ENCODE measurements around the gene ACE2.

The ACE2 gene

GRCh38 chrX:15606136-15606535, 5.4 kb upstream of the ACE2 start:
- TF ChIP-seq CTCF (IDR thresholded peaks at IDR 0.05; ENCODE audit: extremely low read depth, insufficient read depth, missing control alignments) = no peak
- in situ Hi-C loops (cut with MboI; ENCODE audit: low pct_unique_long_range_greater_than_20kb, low sequenced_read_pairs, unreplicated experiment) = no loop called here
- DNase-seq (ENCODE audit: low spot score) = no peak

- no peak for TF ChIP-seq CTCF (IDR thresholded peaks at IDR 0.05; ENCODE audit: extremely low read depth, insufficient read depth, missing control alignments)
- in situ Hi-C loops (cut with MboI; ENCODE audit: low pct_unique_long_range_greater_than_20kb, low sequenced_read_pairs, unreplicated experiment) = no loop called here
- no peak for DNase-seq (ENCODE audit: low spot score)
Observed at GRCh38 chrX:15605226-15605625, 4.5 kb upstream of the ACE2 start.

- no peak for TF ChIP-seq CTCF (IDR thresholded peaks at IDR 0.05; ENCODE audit: extremely low read depth, insufficient read depth, missing control alignments)
- in situ Hi-C loops (cut with MboI; ENCODE audit: low pct_unique_long_range_greater_than_20kb, low sequenced_read_pairs, unreplicated experiment) = no loop called here
- DNase-seq (ENCODE audit: low spot score) = no peak
Observed at GRCh38 chrX:15602761-15603160, 2.0 kb upstream of the ACE2 start.

- DNase-seq (ENCODE audit: low spot score) = no peak
- in situ Hi-C loops (cut with MboI; ENCODE audit: low pct_unique_long_range_greater_than_20kb, low sequenced_read_pairs, unreplicated experiment) = no loop called here
- TF ChIP-seq CTCF (IDR thresholded peaks at IDR 0.05; ENCODE audit: extremely low read depth, insufficient read depth, missing control alignments) = no peak
Observed at GRCh38 chrX:15601932-15602331, 1.2 kb upstream of the ACE2 start.

GRCh38 chrX:15600049-15600448, 711 bp downstream of the ACE2 start:
- in situ Hi-C loops (cut with MboI; ENCODE audit: low pct_unique_long_range_greater_than_20kb, low sequenced_read_pairs, unreplicated experiment) = no loop called here
- no peak for DNase-seq (ENCODE audit: low spot score)
- no peak for TF ChIP-seq CTCF (IDR thresholded peaks at IDR 0.05; ENCODE audit: extremely low read depth, insufficient read depth, missing control alignments)

- no peak for DNase-seq (ENCODE audit: low spot score)
- in situ Hi-C loops (cut with MboI; ENCODE audit: low pct_unique_long_range_greater_than_20kb, low sequenced_read_pairs, unreplicated experiment) = no loop called here
- TF ChIP-seq CTCF (IDR thresholded peaks at IDR 0.05; ENCODE audit: extremely low read depth, insufficient read depth, missing control alignments) = no peak
Observed at GRCh38 chrX:15599461-15599860, 1.3 kb downstream of the ACE2 start.

GRCh38 chrX:15598026-15598425, 2.7 kb downstream of the ACE2 start:
- DNase-seq (ENCODE audit: low spot score) = no peak
- in situ Hi-C loops (cut with MboI; ENCODE audit: low pct_unique_long_range_greater_than_20kb, low sequenced_read_pairs, unreplicated experiment) = no loop called here
- TF ChIP-seq CTCF (IDR thresholded peaks at IDR 0.05; ENCODE audit: extremely low read depth, insufficient read depth, missing control alignments) = no peak

All from GM13977 (cell line).